Stomach (tissue), 4 donors: ENCODE measurements around the gene OR1B1.

Source experiments
- CTCF ChIP-seq, 7 experiments: fragments of 450-650 bp in 4 of 7; fragments of 200-600 bp in 3 of 7; sonication (generic) in 3 of 7; IDR thresholded peaks; one replicate each; pipeline ENCODE4 v1.5.1; 2016 to 2019; ENCODE audit warnings: antibody characterized with exemption in 7 of 7, control low read depth in 2 of 7, mild to moderate bottlenecking in 1 of 7
- POLR2AphosphoS5 ChIP-seq, 3 donors: sonication (generic); formaldehyde crosslinking; IDR thresholded peaks; one replicate each; pipeline ENCODE4 v1.6.1; 2016; ENCODE audit warnings: antibody characterized with exemption in 3 of 3

DNA sequence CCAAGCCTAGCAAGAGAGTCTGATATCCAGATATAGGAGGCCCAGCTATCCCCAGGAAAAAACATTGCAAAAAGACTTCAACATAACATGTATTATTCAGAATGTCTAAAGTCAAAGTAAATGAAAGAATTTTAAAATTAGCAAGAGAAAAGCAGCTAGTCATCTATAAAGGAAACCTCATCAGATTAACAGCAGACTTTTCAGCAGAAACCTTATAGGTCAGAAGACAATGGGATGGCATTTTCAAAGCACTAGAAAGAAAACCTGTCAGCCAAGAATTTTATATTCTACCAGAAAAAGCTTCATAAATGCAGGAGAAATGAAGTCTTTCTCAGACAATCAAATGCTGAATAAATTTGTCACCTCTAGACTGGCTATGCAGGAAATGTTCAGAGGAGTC lies 27.4 kb upstream of the OR1B1 start:
- TF ChIP-seq CTCF (IDR thresholded peaks at IDR 0.05) = no peak
- no peak for TF ChIP-seq POLR2AphosphoS5 (IDR thresholded peaks at IDR 0.05)
